ENCODE measurements around the gene FADS2.

FADS2 gene

DNA sequence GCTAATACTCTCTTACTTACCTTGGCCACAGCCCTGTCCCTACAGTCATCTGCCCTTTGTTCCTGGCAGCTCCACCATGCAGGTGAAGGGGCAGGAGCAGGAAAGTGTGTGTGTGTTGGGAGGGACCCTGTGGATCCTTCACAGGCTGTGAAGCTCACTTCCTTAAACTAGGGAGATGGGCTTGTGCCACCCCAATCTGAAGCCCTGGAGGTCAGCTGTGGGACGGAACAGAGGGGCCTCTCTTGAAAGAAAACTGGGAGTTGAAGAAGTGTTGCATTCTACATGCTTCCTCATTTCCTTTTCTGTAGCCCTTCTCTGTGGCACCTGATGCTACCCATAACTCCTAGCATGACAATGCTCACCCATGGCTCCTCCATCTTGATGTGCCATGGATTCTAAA, 23.0 kb upstream of the FADS2 start:
- TF ChIP-seq, protein P1, sequence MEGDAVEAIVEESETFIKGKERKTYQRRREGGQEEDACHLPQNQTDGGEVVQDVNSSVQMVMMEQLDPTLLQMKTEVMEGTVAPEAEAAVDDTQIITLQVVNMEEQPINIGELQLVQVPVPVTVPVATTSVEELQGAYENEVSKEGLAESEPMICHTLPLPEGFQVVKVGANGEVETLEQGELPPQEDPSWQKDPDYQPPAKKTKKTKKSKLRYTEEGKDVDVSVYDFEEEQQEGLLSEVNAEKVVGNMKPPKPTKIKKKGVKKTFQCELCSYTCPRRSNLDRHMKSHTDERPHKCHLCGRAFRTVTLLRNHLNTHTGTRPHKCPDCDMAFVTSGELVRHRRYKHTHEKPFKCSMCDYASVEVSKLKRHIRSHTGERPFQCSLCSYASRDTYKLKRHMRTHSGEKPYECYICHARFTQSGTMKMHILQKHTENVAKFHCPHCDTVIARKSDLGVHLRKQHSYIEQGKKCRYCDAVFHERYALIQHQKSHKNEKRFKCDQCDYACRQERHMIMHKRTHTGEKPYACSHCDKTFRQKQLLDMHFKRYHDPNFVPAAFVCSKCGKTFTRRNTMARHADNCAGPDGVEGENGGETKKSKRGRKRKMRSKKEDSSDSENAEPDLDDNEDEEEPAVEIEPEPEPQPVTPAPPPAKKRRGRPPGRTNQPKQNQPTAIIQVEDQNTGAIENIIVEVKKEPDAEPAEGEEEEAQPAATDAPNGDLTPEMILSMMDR (conservative IDR thresholded peaks at IDR 0.05; ENCODE audit: low read length): no peak
- no peak for DNase-seq (ENCODE audit: low read depth)
- H3K4me3 ChIP-seq (ENCODE audit: low read length): no peak overlapping the region

DNA sequence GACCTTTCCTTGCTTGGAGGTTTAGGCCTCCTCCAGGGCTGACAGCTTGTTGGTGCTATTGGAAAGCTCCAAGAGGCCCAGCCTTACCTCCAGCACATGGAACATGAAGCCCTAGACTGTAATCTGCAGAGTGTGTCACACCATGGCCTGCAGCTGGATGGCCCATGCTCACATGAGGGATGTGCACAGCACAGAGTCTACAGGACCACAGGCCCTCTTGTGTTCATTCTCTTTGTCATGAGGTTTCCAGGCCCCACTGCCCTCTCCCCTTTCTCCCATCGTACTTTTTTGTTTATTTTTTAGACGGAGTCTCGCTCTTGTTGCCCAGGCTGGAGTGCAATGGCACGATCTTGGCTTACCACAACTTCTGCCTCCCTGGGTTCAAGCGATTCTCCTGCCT, 21.3 kb upstream of the FADS2 start:
- no peak overlapping the region for H3K4me3 ChIP-seq (ENCODE audit: low read length)
- no peak for DNase-seq (ENCODE audit: low read depth)
- TF ChIP-seq, protein P1 (conservative IDR thresholded peaks at IDR 0.05; ENCODE audit: low read length): no peak

DNA sequence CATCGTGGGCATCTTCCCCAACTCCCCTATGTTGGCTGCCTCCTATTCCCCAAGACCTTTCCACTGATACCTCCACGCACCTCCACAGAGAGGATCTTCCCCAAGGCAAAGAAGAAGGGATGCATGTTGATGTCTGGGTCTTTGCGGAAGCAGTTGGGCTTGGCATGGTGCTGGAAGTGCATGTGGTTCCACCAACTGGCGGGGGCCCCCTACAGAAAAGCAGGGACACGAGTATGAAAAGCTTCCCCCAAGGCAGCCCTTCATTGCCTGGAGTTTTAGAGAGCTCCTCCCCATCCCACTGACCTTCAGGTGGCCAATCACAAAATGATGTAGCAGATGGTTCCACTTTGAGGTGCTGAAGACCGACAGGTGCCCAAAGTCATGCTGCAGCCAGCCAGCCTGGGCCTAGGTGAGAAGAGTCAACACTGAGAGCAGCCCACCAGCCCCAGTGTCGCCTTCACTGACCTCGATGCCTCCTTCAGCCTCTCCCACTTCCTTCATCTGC, 17.4 kb upstream of the FADS2 start:
- H3K4me3 ChIP-seq (ENCODE audit: low read length): no peak overlapping the region
- DNase-seq (ENCODE audit: low read depth): no peak
- TF ChIP-seq, protein P1 (conservative IDR thresholded peaks at IDR 0.05; ENCODE audit: low read length): no peak

- H3K4me3 ChIP-seq (ENCODE audit: low read length): no peak overlapping the region
- DNase-seq (ENCODE audit: low read depth): no peak
- TF ChIP-seq, protein P1 (conservative IDR thresholded peaks at IDR 0.05; ENCODE audit: low read length): no peak
Observed at GRCh38 chr11:61811831-61812230, 16.3 kb upstream of the FADS2 start.

DNA sequence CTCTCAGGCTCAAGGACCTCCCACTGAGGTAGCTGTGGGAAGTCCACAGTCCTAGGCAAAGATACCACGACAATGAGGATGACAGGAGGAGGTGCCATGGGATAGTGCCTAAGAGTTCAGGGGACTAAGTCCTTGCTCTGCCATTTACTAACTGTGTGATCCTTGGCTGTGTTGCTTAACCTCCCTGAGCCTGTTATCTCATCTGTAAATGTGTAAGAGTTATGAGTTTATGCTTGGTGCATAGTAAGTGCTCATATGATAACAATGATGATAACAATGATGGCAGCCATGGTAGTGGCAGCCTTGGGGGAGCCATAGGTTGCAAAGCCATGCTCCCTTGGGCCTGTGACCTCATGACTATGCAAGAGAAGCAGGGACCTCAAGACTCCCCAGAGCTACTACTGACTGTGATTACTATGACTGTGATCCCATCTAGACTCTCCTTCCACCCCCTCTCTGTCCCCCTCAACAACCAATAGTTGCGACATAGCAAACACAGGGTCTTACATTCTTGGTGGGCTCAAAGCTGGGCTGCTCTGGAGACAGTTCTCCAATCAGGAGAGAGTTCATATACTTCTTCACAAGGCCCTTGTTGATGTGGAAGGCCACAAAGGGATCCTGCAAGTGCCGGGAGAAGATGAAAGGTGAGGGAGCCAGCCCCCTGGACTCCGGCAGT, 15.2 kb upstream of the FADS2 start:
- DNase-seq (ENCODE audit: low read depth): no peak
- TF ChIP-seq, protein P1 (conservative IDR thresholded peaks at IDR 0.05; ENCODE audit: low read length): no peak
- H3K4me3 ChIP-seq (ENCODE audit: low read length): no peak overlapping the region

DNA sequence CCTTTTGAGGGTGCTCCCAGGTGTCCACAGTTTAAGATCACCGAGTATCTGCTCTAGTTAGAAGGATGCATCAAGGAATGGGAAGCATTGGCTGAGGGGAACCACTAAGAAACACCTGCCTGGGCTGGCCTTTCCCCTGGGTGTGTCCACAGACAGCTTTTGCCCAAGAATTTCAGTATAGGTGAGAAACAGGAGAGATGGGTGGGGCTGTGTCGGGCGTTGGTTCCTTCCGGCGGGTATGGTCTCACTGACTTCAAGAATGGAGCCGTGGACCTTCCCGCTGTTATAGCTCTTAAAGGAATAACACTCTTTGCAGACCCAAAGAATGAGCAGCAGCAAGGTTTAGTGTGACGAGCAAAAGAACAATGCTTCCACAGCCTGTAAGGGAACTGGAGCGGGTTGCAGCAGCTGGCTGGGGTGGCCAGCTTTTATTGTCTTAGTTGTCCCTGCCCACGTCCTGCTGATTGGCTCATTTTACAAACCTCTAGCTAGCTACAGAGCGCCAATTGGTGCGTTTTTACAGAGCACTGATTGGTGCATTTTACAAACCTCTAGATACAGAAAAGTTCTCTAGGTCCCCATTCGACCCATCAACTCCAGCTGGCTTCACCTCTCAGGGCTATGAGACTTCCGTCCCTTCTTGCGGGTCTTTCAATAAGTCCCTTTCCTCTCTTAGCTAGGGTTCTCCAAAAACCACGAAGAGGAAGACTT, 13.7 kb upstream of the FADS2 start:
- TF ChIP-seq, protein P1 (conservative IDR thresholded peaks at IDR 0.05; ENCODE audit: low read length): no peak
- peak overlapping the region; percentile 92 for H3K4me3 ChIP-seq (ENCODE audit: low read length)
- DNase-seq (ENCODE audit: low read depth): peak; percentile 18
